HL-60 (cell line): Measurements from ENCODE around the gene SMC1A.

Experiments used
- GABPA ChIP-seq: IDR thresholded peaks from 2 replicates; pipeline ENCODE4 v1.6.1; 2012; ENCODE audit warnings: low read depth
- POLR2AphosphoS5 ChIP-seq: IDR thresholded peaks from 2 replicates; pipeline ENCODE4 v1.6.1; 2012; ENCODE audit warnings: low read depth
- TF ChIP-seq, protein P1 (sequence below): IDR thresholded peaks from one replicate; pipeline ENCODE4 v1.5.1; 2011; ENCODE audit warnings: low read length, control low read depth, inconsistent platforms; ENCODE audit not compliant: insufficient read depth
- TF ChIP-seq, protein P2 (sequence below): IDR thresholded peaks from 2 replicates; pipeline ENCODE4 v1.6.1; 2012; ENCODE audit warnings: low read depth; ENCODE audit not compliant: insufficient replicate concordance

DNA sequence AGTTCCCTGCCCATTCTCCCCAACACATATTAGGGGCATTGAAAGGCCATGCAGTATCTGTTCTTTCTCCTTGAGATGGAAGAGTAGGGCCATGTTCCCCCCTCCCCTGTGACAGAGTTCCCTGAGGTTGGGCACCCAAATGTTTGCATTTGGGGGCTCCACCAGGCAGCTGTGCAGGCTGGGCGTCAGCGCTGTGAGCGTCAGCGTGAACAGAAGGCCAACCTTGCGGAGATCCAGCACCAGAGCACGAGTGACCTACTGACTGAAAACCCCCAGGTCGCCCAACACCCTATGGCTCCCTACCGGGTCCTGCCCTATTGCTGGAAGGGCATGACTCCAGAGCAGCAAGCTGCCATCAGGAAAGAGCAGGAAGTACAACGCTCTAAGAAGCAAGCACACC, 7.8 kb upstream of the SMC1A start:
- TF ChIP-seq GABPA, result no peak
- TF ChIP-seq, protein P1, sequence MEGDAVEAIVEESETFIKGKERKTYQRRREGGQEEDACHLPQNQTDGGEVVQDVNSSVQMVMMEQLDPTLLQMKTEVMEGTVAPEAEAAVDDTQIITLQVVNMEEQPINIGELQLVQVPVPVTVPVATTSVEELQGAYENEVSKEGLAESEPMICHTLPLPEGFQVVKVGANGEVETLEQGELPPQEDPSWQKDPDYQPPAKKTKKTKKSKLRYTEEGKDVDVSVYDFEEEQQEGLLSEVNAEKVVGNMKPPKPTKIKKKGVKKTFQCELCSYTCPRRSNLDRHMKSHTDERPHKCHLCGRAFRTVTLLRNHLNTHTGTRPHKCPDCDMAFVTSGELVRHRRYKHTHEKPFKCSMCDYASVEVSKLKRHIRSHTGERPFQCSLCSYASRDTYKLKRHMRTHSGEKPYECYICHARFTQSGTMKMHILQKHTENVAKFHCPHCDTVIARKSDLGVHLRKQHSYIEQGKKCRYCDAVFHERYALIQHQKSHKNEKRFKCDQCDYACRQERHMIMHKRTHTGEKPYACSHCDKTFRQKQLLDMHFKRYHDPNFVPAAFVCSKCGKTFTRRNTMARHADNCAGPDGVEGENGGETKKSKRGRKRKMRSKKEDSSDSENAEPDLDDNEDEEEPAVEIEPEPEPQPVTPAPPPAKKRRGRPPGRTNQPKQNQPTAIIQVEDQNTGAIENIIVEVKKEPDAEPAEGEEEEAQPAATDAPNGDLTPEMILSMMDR, result no peak
- TF ChIP-seq POLR2AphosphoS5, result no peak
- TF ChIP-seq, protein P2, sequence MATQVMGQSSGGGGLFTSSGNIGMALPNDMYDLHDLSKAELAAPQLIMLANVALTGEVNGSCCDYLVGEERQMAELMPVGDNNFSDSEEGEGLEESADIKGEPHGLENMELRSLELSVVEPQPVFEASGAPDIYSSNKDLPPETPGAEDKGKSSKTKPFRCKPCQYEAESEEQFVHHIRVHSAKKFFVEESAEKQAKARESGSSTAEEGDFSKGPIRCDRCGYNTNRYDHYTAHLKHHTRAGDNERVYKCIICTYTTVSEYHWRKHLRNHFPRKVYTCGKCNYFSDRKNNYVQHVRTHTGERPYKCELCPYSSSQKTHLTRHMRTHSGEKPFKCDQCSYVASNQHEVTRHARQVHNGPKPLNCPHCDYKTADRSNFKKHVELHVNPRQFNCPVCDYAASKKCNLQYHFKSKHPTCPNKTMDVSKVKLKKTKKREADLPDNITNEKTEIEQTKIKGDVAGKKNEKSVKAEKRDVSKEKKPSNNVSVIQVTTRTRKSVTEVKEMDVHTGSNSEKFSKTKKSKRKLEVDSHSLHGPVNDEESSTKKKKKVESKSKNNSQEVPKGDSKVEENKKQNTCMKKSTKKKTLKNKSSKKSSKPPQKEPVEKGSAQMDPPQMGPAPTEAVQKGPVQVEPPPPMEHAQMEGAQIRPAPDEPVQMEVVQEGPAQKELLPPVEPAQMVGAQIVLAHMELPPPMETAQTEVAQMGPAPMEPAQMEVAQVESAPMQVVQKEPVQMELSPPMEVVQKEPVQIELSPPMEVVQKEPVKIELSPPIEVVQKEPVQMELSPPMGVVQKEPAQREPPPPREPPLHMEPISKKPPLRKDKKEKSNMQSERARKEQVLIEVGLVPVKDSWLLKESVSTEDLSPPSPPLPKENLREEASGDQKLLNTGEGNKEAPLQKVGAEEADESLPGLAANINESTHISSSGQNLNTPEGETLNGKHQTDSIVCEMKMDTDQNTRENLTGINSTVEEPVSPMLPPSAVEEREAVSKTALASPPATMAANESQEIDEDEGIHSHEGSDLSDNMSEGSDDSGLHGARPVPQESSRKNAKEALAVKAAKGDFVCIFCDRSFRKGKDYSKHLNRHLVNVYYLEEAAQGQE, result no peak
